ENCODE results near the gene MARCHF2.

GRCh38 chr19:8454218-8454617, 41.1 kb downstream of the MARCHF2 start:
- TF ChIP-seq CTCF (IDR thresholded peaks at IDR 0.05): no peak
- no peak for TF ChIP-seq POLR2A (IDR thresholded peaks at IDR 0.05)
